Suppressor macrophage (primary cell): ENCODE results near the gene ABO.
A peak's percentile ranks its signal among the peaks of the same experiment; 100 is the strongest.
"Not testable (repeated sequence)": the region's sequence is repeated elsewhere in the genome, so short reads cannot be mapped to it uniquely, and the experiment has no call there.

ENCODE experiments used
- DNase-seq, 4 experiments: peaks; one replicate each; pipeline ENCODE4 v3.0.0-alpha.2; 2020 to 2022

ABO gene

DNA sequence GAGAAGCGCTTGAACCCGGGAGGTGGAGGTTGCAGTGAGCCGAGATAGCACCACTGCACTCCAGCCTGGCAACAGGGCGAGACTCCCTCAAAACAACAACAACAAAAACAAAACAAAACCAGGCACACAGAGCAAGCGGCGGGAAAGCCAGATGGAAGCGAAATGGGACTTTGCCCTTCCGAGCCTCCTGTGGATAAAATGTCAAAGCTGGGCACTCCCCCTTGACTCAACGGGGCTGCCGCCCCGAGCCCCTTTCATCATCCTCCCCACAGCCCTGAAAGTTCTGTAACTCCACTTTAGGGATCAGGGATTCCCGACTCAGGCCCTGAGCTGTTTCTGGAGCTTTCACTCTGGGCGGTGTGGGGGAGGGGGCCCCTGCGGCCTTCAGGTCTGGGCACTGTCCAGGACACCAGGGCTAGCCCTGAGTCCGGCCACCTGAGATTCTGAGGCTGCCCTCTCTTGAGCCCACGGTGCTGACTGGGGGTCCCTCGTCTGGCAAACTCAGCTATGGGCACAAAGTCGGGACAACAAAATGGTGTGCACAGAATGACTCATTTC lies 35.4 kb downstream of the ABO start:
- no peak for DNase-seq

DNA sequence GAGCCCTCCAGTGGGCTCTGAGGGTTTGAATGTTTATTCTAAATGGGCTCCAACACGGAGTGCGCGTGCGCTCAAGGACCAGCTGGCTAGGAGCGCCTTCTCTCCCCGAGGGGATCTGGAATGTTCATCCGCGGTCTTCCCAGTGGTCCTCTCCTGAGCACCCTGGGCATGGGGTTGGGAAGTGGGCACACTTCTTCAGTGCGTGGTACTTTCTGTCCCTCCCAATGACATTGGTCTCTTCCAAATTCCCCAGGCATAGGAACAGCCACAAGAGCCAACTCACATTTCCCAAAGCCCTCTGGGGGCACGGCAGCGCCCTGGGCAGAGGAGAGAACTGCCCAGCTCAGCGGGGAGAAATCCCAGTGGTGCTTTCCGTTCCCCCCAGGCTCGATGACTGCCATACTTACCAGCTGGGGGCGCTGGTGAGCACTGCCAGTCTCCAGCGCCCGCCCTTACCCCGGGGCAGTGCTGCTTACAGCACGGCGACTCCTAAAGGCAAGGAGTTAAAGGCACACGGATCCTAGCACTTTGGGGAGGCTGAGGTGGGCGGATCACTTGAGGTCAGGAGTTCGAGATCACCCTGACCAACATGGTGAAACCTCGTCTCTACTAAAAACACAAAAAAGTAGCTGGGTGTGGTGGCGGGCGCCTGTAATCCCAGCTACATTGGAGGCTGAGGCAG lies 36.0 kb downstream of the ABO start:
- peak; percentile 86 to 89 (median 88) for DNase-seq

DNA sequence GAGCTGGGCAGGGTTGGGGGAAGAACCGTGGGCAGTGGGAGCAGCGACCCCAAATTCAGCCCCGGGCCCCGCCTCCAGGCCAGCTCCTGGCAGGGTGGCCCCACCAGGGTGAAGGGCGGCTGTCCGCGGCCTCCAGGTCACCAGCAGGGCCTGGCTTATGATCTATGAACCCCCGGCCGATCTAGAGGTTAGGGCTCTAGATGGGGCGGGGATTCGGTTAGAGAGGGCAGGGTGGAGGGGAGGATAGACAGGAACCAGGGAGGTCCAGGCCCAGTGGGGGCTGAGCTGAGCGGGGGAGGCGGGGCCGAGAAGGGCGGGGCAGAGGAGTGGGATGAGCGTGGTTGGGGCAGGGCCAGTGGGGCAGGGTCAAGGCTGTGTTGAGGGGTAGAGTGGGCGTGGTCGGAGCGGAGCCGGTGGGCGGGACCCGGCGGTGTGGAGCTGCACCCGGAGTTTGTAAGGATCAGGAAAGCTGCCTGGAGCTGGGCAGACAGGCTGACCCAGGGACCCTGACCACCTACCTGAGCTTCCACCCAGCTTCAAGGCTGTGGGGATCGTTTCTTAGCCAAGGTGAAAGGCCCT lies 36.6 kb downstream of the ABO start:
- DNase-seq, result peak; percentile 10 to 52 (median 33)

DNA sequence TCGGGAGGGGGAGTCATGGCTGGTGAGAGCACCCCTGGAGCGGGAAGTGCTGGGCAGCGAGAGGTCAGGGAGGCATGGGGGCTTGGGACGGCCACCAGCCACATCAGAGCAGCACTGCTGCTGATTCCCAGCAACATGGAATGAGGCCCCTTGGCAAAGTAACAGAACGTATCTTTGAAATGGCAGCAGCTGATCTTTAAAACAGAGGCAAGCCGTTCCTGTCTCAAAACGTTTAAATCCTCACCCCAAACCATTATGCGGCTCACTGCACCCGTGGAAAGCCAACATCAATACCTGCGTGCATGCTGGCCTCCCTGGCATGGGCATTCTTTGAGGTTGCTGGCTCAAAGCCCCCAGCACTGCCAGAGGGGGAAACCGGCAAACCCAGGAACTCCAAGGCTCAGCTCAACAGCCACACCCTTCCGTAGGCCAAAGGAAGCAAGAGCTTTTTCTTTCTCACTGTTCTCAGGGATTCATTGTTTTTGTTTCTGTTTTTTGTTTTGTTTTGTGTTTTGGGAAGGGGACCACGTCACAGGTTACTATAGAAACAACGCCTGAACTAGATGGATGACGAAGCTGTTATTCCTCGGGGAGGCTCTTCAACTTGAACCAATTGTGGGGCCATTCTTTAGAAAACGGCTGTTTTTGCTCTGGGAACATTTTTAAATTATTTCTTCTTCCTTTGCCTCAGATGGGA lies 37.8 kb downstream of the ABO start:
- no peak for DNase-seq

DNA sequence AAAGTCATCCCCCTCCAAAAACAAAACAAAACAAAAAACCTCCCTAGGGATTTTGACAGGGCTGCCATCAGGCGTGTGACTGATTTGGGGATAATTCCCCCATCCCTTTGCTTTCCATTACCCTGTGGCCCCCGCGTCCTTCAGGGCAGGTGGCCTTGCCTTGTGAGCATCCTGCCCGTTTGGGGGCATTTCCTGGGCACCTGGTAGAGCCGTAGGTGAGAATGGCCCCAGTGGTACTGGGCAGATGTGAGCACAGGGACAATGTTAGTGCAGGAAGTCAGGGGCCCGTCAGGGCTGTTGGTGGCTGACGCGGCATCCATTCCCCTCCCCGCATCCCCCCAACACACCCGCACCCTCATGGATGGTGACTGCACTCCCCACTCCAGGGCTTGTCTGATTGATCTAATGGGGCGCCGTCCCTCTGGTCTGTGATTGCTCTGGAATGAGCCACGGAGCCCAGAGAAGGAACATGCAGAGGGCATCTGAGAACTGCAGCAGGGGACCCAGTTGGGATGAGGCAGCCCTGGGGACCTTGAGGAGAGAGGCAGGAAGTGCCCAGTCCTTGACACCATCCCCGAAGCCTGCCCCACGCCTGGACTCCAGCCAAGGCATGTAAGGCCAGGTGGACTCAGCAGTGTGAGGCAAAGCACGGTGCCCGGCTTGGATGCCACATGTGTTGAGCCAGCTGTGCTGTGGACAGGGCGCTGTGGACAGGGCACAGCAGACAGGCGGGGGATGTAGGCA lies 38.5 kb downstream of the ABO start:
- DNase-seq, result not testable (repeated sequence)

DNA sequence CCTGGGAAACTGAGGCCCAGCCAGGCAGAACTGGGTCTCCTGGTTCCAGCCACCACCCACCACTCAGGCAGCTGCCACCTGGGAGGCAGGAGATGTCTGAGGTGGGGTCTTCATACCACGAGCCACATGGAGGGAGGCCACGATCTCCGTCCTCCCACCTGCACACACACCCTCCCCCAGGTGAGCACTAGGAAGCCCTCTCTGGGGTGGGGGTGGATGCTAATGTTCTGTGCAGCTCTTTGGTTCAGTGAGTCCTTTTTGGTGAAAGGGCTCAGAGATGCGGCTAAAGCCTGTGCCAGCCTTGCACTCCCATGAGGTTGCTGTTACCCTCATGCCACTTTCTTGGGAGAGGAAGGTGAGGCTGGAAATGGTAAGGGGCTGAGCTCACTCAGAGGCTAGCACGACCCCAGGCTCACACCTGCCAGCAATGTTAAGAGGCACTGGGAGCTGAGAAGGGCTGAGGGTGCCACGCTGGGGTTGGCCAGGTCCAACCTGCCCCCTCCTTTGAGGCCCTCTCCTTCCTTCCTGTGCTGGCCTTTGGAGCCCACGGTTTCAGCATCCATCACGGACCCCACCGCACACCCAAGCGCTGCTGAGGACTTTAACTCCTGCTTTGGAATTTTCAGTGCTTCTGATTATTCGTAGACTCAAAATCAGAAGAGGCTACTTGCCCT lies 39.3 kb downstream of the ABO start:
- DNase-seq, result no peak

DNA sequence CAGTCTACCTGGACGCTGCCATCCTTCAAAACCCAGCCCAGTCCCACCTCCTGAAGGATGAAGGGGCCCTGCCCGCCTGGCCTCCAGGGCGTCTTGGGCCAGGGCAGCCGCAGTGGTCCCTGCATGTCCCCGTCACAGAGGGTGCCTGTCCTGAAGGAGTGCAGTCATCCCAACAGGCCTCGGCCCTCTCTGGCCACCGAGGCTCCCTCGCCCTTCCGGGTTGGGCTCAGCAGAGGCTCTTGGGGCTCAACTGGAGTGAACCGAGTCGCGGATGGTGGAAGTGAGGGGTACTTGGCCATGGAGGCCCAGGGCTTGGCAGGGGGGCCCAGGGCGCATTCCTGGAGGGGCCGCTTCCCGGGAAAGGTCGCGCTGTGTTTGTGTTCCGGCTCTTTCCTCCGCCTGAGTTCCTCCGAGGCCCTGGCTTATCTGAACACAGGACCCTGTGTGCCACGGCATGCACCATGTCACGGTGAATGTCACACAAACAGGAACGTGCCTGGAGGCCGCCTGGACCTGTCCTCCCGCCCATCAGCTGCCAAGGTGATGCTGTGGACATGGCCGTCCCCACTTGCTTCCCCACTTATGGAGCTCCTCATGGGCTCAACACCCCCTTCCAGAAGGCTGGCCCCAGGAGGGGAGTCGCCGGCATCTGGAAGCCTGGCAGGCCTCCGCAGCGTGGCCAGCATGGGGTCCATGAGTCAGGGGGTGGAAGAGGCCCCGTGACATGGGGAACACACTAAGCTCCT lies 40.3 kb downstream of the ABO start:
- DNase-seq, result no peak

DNA sequence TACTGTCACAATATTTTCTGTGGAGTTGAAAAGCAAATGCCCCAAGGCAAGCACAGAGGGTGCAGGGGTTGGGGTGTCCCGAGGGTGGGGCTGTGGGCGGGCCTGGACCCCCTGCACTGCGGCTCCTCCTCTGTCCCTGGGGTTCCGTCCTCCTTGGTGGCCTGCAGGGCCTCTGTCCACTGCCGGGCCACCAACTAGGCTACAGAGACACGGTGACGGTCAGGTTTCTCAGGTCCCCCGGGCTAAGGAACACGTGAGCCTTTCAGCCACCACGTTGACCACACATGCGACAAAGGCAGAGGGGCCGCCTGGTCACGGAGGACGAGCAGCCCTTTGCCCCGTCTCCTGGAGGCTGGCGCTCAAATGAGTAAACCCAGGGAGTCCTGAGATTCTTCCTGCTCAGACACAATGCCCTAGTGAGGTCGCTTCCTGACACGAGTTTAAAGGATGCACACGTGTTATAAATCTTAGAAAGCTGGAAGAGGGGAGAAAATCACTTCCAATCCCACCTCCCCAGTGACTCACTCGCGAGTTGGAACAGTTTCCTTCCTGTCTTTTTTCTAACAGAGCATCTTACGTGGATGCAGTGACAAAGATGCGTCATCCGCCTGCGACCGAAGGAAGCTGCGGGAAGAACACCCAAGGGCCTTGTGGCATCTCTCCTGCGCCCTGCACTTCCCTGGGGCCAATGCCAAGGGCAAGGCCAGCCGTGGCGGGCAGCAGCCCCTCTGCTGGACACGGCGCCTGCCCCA lies 41.1 kb downstream of the ABO start:
- DNase-seq, result no peak

DNA sequence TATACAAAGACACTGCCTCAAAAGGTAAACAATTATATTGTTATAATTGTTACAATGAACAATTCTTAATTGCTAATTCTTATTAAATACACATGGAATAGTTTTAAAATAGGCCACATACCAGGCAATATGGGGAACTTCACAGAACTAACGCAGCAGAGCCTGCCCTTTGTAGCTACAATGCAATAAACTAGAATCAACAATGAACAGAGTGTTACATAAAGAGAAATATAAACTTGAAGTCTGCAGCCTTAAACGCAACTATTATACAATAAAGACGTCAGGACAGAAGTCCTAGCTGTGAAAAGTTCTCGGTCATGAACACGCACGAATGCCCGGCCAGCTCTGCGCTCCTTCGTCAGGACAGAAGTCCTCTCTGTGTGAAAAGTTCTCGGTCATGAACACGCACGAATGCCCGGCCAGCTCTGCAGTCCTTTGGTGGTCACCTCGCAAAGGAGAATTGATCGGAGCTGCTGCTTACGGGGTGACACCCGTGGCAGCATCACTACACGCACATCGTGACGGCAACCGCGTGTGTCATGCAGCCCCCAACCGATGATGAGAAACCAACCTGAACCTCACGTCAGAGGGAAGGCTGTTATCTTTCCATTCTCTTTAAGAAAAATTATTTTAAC lies 43.0 kb downstream of the ABO start:
- not testable (repeated sequence) for DNase-seq

DNA sequence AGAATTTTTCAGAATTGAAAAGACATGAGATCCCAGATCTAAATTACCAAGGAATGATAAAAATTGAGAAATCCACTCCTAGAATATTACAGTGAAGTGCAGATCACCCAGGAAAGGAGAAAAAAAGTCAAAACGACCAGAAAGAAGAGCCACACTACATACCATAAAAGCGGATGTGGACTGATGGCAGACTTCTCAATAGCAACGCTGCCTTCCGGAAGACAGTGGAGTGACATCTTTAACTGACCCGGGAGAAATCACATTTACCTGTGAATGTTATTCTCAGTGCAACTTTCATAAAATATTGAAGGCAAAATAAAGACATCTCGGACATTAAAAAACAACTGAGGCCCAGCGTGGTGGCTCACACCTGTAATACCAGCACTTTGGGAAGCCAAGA lies 44.5 kb downstream of the ABO start:
- DNase-seq, result not testable (repeated sequence)

DNA sequence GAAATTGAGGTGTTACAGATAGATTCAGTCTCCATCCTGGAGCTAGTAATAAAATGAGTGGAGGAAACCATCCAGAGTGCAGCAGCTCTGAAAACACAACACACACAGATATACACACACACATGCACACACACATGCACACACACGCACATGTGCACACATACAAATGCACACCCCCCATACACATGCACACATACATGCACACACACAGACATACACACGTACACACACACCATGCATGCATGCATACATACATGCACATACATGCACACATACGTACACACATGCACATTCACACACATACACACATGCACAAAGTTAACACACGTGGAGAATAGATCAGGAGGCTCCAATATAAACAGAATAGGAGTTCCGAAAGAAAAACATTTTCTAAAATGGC lies 44.9 kb downstream of the ABO start:
- DNase-seq, result no peak

DNA sequence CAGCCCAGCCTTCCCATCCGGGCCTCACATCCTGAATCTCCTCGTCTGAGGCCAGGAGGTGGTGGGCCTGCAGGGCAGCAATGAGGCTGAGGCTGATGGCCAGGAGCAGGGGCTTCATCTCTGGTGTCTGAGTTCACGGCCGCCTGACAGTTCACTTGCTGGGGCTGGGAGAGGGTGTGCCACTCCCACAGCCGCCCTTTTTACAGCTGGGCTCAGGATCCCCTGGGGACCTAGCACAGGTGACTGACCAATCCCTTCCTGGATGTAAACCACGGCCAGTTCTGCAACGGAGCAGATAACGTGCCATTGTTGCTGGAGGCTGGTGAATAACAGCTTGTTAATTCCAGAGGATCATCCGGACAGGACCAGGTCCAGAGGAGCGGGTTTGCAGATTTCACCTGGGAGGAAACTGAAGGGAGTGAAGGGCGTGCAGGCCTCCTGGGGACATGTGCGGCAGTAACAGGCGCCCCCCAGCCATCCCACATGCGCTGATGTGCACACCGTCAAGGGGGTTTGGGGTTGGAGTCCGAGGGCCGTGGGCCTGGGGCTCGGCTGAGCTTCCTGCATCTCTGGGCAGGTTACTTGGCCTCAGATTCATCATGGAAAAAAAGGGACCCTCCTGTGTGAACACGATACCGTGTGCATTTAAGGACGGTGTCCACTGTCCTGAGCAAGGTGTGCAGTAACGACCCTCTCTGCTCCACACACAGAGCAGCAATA lies 46.4 kb downstream of the ABO start:
- not testable (repeated sequence) for DNase-seq

DNA sequence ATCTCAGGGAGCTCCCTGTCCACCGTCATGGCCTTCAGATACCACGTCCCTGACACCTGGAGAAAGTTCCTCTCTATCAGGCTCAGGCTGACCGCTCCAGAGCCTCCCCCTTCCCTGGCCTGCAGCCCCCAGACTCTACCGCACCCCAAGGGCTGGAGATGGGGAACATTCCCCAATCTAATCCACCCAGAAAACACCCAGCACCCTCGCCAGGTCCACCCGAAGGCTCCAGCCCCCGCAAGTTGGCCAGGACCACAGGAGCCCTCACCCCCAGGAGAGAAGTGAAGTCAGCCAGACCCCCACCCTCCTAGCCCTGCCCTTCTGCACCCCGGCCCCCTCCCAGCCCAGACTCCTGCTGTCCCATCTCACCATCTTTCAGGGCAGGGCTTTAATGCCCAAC lies 47.0 kb downstream of the ABO start:
- DNase-seq, result not testable (repeated sequence)

DNA sequence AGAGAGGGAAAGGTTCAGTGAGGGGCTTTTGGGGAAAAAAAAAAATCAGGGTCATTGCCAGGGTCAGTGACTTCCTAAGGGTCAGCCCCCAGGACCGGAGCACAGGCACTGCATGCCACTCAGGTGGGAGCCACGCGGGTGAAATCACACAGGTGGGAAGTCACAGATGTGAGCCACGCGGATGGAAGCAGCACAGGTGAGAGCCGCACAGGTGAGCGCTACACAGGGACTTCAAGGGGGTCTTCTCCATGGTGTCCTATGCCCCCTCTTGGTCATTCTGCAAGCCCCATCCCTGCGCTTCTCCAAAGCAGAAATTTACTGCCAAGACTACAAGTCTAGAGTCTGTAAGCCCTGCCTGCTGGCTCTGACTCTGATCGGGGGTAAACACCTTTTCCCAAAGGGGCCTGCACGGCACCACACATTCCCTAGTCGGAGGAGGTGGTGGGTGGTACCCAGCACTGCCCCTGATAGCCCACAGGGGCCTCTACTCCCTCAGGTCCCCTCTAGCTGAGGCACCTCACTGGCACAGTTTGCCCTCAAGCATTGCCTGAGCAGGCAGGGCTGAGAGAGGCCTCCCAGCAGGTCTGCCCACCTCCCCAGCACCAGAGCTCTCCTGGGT lies 47.6 kb downstream of the ABO start:
- no peak for DNase-seq

DNA sequence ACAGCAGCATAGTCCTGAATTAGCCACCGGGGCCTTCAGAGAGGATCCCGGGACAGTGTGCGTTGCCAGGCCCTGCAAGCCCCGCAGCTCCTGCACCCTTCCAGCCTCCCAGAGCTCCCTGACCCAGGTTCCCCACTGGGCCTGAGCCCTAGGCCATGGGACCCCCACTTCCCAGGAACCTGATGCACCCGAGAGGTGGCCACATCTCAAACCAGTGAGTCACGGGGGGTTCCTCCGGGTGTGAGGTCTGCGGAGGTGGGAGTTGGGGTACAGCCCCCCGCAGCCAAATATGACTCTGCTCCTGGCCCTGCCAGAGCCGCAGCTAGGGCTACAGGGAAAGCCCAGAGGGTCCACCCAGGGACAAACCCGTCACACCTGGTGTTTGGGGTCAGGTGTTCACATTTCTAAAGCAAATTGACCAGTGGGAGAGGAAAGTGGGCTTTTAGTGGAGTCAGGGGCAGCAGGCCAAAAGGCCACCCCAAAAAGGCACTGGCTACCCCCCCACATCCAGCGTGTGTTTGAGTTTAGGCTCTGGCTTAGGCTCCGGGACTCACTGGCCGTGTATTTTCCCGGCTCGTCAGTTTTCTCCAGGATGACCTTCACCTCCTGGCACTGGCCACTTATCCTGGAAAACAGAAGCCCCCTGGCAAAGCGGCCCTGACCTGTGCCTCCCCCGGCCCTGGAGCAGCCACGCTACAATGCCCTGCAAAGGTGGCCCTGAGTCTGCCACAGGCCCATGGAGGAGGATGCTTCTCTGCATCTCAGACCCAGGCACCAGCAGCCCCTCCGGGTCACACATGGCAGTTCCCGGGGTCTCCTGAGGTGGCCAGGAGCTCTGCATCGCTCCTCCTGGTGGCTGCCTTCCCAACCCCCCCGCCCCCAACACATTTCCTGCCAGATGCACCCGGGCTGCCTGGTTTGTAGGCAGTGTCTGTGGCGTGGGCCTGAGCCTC lies 48.5 kb downstream of the ABO start:
- DNase-seq, result no peak

DNA sequence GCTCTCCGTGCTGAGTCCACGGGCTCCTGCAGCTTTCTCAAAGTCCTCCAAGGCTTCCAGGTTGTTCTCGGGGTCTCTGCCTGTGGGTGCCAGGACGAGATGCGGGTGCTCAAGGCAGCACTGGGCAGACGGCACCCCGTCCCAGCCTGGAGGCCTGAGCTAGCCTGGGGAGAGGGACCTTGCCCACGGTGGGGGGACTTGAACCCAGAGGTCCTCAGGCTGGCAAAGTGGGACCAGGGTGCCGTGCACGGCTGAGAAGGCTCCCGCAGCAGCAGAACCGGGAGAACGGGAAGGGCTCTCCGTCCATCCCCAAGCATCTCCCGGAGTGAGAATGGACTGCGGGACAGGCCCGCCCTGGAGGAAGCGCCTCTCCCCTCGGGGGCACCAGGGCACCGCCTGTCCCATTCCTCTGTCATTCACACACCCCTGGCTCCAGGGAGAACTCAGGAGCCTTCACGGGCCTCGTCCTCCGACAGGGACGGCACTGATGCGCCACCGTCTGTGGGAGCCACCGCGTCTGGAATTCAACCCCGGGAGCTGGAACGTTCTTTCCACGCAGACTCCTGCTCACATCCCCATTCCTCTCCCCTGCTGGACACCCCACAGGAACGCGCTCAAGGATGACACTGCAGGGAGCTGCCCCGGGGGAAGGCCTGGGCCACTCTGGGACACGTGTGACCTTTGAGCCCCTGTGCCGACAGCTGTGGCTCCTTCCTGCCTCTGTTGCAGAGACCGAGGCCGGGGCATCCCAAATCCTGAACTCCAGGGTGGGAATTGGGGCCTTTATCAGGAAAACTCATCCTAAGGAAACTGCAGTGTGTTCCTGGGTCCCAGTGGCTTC lies 49.6 kb downstream of the ABO start:
- DNase-seq, result no peak

DNA sequence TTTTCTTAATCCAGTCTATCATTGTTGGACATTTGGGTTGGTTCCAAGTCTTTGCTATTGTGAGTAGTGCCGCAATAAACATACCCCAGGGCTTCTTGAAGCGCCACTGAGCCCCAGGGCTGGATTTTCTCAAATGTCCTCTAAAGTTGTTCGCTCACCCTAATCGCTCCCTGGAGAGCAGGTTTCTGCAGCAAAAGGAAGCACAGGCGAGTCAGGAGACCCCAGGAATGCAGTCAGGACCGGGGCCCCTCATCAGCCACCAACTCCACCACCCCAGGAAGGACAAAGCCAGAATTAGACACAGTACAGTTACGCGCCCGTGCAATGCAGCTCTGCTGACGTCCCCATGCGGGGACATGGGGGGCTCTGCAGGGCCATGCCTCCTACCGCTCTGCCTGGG lies 50.2 kb downstream of the ABO start:
- no peak for DNase-seq
